HG02970 (cell line): ENCODE results near the gene TRUB1.
A peak's percentile ranks its signal among the peaks of the same experiment; 100 is the strongest.
"Not testable (repeated sequence)": the region's sequence is repeated elsewhere in the genome, so short reads cannot be mapped to it uniquely, and the experiment has no call there.

ENCODE experiments used
- ATAC-seq: cut with Tn5 transposase; IDR thresholded peaks from one replicate; pipeline ENCODE4 v1.9.1; 2021; ENCODE audit warnings: mild to moderate bottlenecking, moderate library complexity, moderate number of reproducible peaks; ENCODE audit not compliant: unreplicated experiment, low FRiP score

TRUB1 gene

GRCh38 chr10:114937962-114938855 lies at the start of gene TRUB1:
Gene TRUB1 (plus strand): TSS chr10:114938195. CDS start chr10:114938254, 59 bp downstream.
- ATAC-seq: peak; percentile 100

GRCh38 chr10:114893251-114893650 lies 44.7 kb upstream of the TRUB1 start:
- no peak for ATAC-seq

DNA sequence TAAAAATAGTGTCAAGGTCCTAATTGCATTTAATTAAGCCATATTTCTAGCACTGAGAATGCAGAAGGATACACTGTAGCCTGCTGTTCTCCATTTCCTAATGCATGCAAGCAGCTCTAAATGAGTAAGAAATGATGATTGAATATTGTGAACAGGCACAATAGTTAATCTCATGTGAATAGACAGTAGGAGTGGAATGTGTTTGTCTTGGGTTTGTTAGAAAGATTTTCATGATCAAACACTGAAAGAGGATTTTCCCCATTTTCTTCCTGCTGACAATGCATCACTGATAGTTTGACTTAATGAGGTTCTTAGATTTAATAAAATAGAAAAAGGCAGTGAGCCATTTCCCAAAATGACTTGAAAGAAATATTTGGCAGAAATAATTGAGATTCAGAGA lies 43.1 kb upstream of the TRUB1 start:
- ATAC-seq: no peak

GRCh38 chr10:114897011-114897410 lies 41.0 kb upstream of the TRUB1 start:
- not testable (repeated sequence) for ATAC-seq

- no peak for ATAC-seq
Measured at GRCh38 chr10:114897593-114897992, 40.4 kb upstream of the TRUB1 start.

- no peak for ATAC-seq
Measured at GRCh38 chr10:114899982-114900381, 38.0 kb upstream of the TRUB1 start.

DNA sequence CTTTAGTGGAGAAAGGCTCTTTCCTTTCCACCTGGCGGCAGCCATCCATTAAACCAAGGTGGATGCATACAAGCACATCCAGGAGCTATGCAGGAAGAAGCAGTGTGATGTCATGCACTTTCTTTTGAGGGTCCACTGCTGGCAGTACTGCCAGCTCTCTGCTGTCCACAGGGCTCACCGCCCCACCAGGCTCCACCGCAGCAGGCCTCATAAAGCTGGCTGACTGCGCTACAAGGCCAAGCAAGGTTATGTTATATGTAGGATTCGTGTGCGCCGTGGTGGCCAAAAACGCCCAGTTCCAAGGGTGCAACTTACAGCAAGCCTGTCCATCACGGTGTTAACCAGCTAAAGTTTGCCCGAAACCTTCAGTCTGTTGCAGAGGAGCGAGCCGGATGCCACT lies 37.3 kb upstream of the TRUB1 start:
- no peak for ATAC-seq

DNA sequence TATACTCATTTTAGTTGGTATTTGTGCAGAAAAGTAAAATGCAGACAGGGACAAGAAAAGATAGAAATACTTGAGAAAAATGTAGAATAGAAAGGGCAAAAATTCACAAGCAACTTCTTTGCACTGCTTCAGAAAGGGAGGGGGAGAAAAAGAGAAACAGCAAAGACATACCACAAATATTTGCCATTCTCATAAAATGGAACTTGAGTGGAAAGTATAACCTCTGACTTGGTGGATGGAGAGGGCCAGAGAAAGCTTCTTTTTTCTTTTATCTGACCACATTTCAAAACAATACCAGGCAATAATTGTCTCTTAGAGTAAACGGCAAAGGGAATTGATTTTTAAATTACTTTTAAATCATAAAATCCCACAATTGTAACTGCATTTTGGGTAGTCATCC lies 35.8 kb upstream of the TRUB1 start:
- no peak for ATAC-seq

DNA sequence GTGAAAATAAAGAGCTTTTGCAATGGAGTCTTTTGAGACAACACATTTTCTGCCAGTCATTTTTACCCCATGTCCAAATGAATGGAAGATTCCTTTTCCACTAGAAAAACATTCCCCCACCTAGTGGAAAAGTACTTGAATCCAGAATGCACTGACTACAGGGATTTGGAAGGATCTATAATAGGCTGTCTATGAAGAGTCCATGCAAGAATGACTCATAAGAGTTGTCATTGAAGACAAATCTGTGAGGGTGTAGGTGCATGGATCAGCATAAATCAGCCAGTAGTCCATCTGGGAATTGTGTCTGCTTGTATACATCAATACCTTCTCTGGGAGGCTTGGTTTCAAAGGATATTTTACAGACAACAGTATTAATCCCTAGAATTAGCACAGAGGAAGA lies 32.5 kb upstream of the TRUB1 start:
- no peak for ATAC-seq

DNA sequence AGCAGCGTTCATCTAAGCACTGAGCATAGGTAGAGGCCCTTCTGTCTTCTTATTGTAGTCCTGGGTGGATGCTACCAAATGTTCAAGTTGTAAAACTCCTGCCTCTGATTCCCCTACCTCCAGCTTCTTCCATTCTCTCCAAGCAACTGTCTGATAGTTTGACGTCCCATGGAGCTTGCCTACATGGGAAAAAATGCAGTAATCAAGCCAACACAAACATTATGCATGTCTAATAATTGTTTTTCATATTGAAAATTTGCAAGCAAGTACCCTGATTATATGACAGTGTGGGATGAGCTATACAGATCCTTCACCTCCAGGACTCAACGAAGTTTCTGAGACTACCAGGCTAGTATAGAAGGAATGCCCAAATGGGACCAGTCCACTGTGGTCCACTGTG lies 31.0 kb upstream of the TRUB1 start:
- no peak for ATAC-seq

DNA sequence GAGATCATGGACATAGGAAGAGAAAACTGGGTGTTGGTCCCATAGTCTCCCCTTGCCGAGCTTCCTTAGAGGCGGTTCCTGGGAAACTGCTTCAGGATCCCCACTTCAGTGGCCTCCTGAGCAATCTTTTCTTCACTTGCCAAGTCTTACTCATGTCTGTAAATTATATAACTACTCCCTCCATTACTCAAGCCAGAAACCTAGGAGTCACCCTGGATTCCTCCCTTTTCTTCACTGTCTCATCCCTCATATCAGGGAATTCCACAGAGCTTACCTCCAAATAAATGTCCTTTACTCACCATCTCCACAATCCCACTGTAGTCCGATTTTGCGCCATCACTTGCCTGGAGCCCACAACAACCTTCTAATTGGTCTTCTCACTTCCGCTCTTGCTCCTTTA lies 29.1 kb upstream of the TRUB1 start:
- ATAC-seq: no peak

DNA sequence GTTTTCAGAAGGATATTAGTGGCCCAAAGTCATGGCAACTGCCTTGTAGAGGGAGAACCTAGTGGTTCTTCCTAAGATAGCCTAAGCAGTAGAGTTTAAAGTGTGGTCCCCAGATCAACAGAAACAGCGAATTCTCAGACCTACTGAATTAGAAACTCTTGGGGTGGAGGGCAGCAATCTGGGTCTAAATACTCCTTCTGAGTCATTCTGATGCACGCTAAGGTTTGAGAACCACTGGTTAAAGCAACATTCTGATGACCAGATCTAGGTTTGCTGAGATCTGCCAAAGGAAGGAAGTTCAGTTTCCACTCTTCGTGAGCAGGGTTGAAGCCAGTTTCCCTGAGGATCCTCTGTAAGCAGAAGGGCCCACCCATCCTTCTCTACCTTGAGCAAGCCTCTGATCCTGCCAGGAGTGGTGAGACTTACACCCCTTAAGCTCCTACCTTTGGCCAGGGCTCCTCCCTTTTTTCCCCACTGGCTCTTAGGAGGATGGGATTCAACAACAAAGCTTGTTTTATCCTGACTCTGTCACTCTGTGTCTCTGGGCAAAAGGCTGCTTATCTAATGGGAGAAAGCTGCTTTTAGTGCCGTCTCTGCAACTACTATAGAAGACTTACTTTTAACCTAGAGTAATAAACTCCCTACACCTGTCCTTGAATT lies 26.8 kb upstream of the TRUB1 start:
- peak; percentile 52 for ATAC-seq

GRCh38 chr10:114911801-114912469 lies 26.1 kb upstream of the TRUB1 start:
- no peak for ATAC-seq

GRCh38 chr10:114912470-114912859 lies 25.5 kb upstream of the TRUB1 start:
- ATAC-seq: no peak

DNA sequence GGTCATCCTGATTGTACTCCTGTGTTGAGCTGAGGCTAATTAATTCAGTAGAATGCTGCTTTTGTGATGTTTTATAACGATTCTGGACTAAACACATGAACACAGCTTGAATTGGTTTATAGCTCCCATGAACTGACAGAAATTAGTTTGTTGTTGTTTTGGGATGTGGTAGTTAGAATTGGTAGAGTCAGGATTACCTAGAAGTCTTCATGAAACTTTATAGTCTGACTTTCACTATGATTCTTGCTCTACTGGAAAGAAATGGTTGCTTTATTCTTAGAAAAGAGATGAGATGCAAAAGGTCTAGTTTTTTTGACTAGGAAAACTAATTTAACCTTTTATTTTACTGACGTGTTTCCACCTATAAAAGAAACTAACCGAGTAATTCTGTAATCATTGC lies 23.4 kb upstream of the TRUB1 start:
- no peak for ATAC-seq

- ATAC-seq: no peak
Measured at GRCh38 chr10:114915294-114915693, 22.7 kb upstream of the TRUB1 start.

GRCh38 chr10:114916653-114917052 lies 21.3 kb upstream of the TRUB1 start:
- no peak for ATAC-seq

- no peak for ATAC-seq
Measured at GRCh38 chr10:114917459-114917858, 20.5 kb upstream of the TRUB1 start.

- ATAC-seq: no peak
Measured at GRCh38 chr10:114917927-114918672, 19.9 kb upstream of the TRUB1 start.

DNA sequence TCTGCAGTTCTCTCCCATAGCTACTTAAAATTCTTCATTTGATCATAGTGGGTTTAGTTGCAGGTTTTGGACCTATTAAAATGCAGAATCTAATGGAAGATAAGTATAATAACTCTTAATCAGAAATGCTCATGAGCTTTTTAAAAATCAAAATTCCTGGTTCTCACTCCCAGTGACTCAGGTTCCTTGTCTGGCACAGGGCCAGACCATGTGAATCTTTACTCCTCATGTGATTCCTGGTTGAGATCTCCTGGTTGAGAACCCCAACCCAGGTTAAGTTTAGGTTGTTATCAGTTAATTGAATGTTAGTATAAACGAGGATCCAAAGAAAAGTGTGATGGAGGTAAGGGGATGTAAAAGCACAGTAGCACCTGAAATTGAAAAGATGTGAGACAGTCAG lies 17.5 kb upstream of the TRUB1 start:
- no peak for ATAC-seq

GRCh38 chr10:114922003-114922402 lies 16.0 kb upstream of the TRUB1 start:
- no peak for ATAC-seq
